ENCODE results near the gene GLRX5.

The GLRX5 gene

GRCh38 chr14:95523051-95523814 lies 11.6 kb upstream of the GLRX5 start:
- Histone ChIP-seq H3K27me3 (ENCODE audit: control insufficient read depth, insufficient read depth, low read length) (no peaks in the 10 kb centered on the region), H3K9me3 (ENCODE audit: control insufficient read depth, low read length) (no peaks in the 10 kb centered on the region), H3K4me1 (peaks cover 2% of the 10 kb centered on the region), H3K9ac (no peak overlapping the region), H3K4me3 (ENCODE audit: low read depth, low read length) (no peak overlapping the region), H3K79me2 (no peaks in the 10 kb centered on the region), H3K27ac (no peak overlapping the region), H2AFZ (no peak overlapping the region), H3K36me3 (ENCODE audit: control insufficient read depth, insufficient read depth, low read length) (no peaks in the 10 kb centered on the region), H3K4me2 (ENCODE audit: low read length) (no peak overlapping the region)
- TF ChIP-seq CTCF (IDR thresholded peaks at IDR 0.05): no peak

GRCh38 chr14:95523815-95524448 lies 10.9 kb upstream of the GLRX5 start:
- Histone ChIP-seq H3K79me2 (no peaks in the 10 kb centered on the region), H3K4me3 (ENCODE audit: low read depth, low read length) (no peak overlapping the region), H3K36me3 (ENCODE audit: control insufficient read depth, insufficient read depth, low read length) (no peaks in the 10 kb centered on the region), H3K4me1 (peaks cover 2% of the 10 kb centered on the region), H3K27ac (no peak overlapping the region), H2AFZ (no peak overlapping the region), H3K9me3 (ENCODE audit: control insufficient read depth, low read length) (no peaks in the 10 kb centered on the region), H3K27me3 (ENCODE audit: control insufficient read depth, insufficient read depth, low read length) (no peaks in the 10 kb centered on the region), H3K4me2 (ENCODE audit: low read length) (no peak overlapping the region), H3K9ac (no peak overlapping the region)
- TF ChIP-seq CTCF (IDR thresholded peaks at IDR 0.05): no peak

- no peaks in the 10 kb centered on the region for H3K79me2 ChIP-seq
- H2AFZ ChIP-seq: no peak overlapping the region
- no peaks in the 10 kb centered on the region for H3K9me3 ChIP-seq (ENCODE audit: control insufficient read depth, low read length)
- no peak overlapping the region for H3K4me3 ChIP-seq (ENCODE audit: low read depth, low read length)
- H3K4me2 ChIP-seq (ENCODE audit: low read length): no peak overlapping the region
- TF ChIP-seq CTCF (IDR thresholded peaks at IDR 0.05): no peak
- H3K9ac ChIP-seq: no peak overlapping the region
- H3K36me3 ChIP-seq (ENCODE audit: control insufficient read depth, insufficient read depth, low read length): no peaks in the 10 kb centered on the region
- H3K27ac ChIP-seq: no peak overlapping the region
- no peaks in the 10 kb centered on the region for H3K27me3 ChIP-seq (ENCODE audit: control insufficient read depth, insufficient read depth, low read length)
- peaks cover 2% of the 10 kb centered on the region for H3K4me1 ChIP-seq
These were observed 9.9 kb upstream of the GLRX5 start for GRCh38 chr14:95524706-95525512.

GRCh38 chr14:95525999-95526398 lies 8.9 kb upstream of the GLRX5 start:
- no peak overlapping the region for H3K9ac ChIP-seq
- no peak overlapping the region for H3K4me3 ChIP-seq (ENCODE audit: low read depth, low read length)
- H3K9me3 ChIP-seq (ENCODE audit: control insufficient read depth, low read length): no peaks in the 10 kb centered on the region
- no peak overlapping the region for H2AFZ ChIP-seq
- peaks cover 2% of the 10 kb centered on the region for H3K4me1 ChIP-seq
- no peaks in the 10 kb centered on the region for H3K36me3 ChIP-seq (ENCODE audit: control insufficient read depth, insufficient read depth, low read length)
- H3K4me2 ChIP-seq (ENCODE audit: low read length): no peak overlapping the region
- no peaks in the 10 kb centered on the region for H3K79me2 ChIP-seq
- TF ChIP-seq CTCF (IDR thresholded peaks at IDR 0.05): no peak
- no peaks in the 10 kb centered on the region for H3K27me3 ChIP-seq (ENCODE audit: control insufficient read depth, insufficient read depth, low read length)
- no peak overlapping the region for H3K27ac ChIP-seq

All from parathyroid adenoma (tissue), 2 donors.